Fibroblast of lung (primary cell): Measurements from ENCODE around the gene NFATC2. TPM values are rescaled to one million over a fixed set of nuclear protein-coding genes. Genes with fewer than 3 reads are reported as not detected.

ENCODE experiments used
- DNase-seq, 2 donors: peaks; one replicate each; pipeline versions ENCODE4 v3.0.0 to v3.0.0-alpha.2; 2010; ENCODE audit warnings: low read depth in 2 of 2
- H2AFZ ChIP-seq: 2 replicates; pipeline ENCODE4 v1.5.1; 2012; ENCODE audit warnings: low read length, control low read depth, inconsistent platforms
- H3K27ac ChIP-seq: 2 replicates; pipeline ENCODE4 v1.5.1; 2011; ENCODE audit warnings: low read length, control low read depth; ENCODE audit not compliant: insufficient read depth
- H3K27me3 ChIP-seq: 2 replicates; pipeline ENCODE4 v1.5.1; 2011; ENCODE audit warnings: mild to moderate bottlenecking, low read length; ENCODE audit not compliant: control insufficient read depth, insufficient read depth
- H3K36me3 ChIP-seq: 2 replicates; pipeline ENCODE4 v1.5.1; 2011; ENCODE audit warnings: low read length; ENCODE audit not compliant: control insufficient read depth, insufficient read depth
- H3K4me1 ChIP-seq: 2 replicates; pipeline ENCODE4 v1.5.1; 2011; ENCODE audit warnings: low read length; ENCODE audit not compliant: control insufficient read depth, insufficient read depth; ENCODE audit errors: extremely low read depth
- H3K4me2 ChIP-seq: 2 replicates; pipeline ENCODE4 v1.5.1; 2011; ENCODE audit warnings: low read length, control low read depth; ENCODE audit not compliant: insufficient read depth; ENCODE audit errors: extremely low read depth
- H3K4me3 ChIP-seq, 4 experiments: fragments of 200-600 bp in 1 of 4; sonication (generic) in 1 of 4; replicated peaks in 1 of 4; 2 replicates each; pipeline ENCODE4 v1.5.1; 2011 to 2016; ENCODE audit warnings: low read length in 4 of 4, low read depth in 3 of 4, mild to moderate bottlenecking in 3 of 4, control low read depth in 2 of 4, inconsistent platforms in 1 of 4, mixed read lengths in 1 of 4; ENCODE audit not compliant: insufficient read depth in 1 of 4; ENCODE audit errors: control extremely low read depth in 1 of 4
- H3K79me2 ChIP-seq: 2 replicates; pipeline ENCODE4 v1.5.1; 2012; ENCODE audit warnings: mild to moderate bottlenecking, low read length, inconsistent platforms; ENCODE audit not compliant: control insufficient read depth, insufficient read depth
- H3K9ac ChIP-seq: 2 replicates; pipeline ENCODE4 v1.5.1; 2011; ENCODE audit warnings: mild to moderate bottlenecking, low read length, control low read depth; ENCODE audit not compliant: insufficient read depth
- H3K9me3 ChIP-seq: 2 replicates; pipeline ENCODE4 v1.5.1; 2012; ENCODE audit warnings: low read depth, low read length; ENCODE audit not compliant: control insufficient read depth, insufficient read depth
- H4K20me1 ChIP-seq: 2 replicates; pipeline ENCODE4 v1.5.1; 2011; ENCODE audit warnings: low read length; ENCODE audit not compliant: control insufficient read depth, insufficient read depth; ENCODE audit errors: extremely low read depth
- CTCF ChIP-seq, 2 donors: IDR thresholded peaks in 1 of 2; conservative IDR thresholded peaks in 1 of 2; 1 replicate in 1 of 2; 2 replicates in 1 of 2; pipeline ENCODE4 v1.5.1; 2011 to 2012; ENCODE audit warnings: low read length in 2 of 2, control low read depth in 1 of 2, inconsistent platforms in 1 of 2, low read depth in 1 of 2, mild to moderate bottlenecking in 1 of 2
- EZH2 ChIP-seq: IDR thresholded peaks from 2 replicates; pipeline ENCODE4 v1.5.1; 2012; ENCODE audit warnings: low read length, control low read depth, mild to moderate bottlenecking; ENCODE audit errors: missing control alignments
- polyA plus RNA-seq, 2 donors: library from polyadenylated mRNA; depleted of rRNA in 1 of 2; stranded (reverse) in 1 of 2; unstranded in 1 of 2; fragments of >200 nt; gene quantifications; 2 replicates each; pipeline ENCODE4 v1.2.1, GENCODE V29; 2011 to 2012; ENCODE audit warnings: missing spikeins in 1 of 2
- total RNA-seq: library from RNA; depleted of rRNA; stranded (reverse); fragments of >200 nt; gene quantifications from 2 replicates; pipeline ENCODE4 v1.2.1, GENCODE V29; 2014

Gene NFATC2
- total and polyA plus RNA-seq, 2 donors (not counting 1 experiment from before 2014, with no cell fraction given), result 0.50 to 1.2 TPM

- Histone ChIP-seq H2AFZ (no peak overlapping the region), H3K36me3 (no peaks in the 10 kb centered on the region), H4K20me1 (no peaks in the 10 kb centered on the region), H3K79me2 (no peaks in the 10 kb centered on the region), H3K9ac (no peak overlapping the region), H3K27ac (no peak overlapping the region), H3K4me3 (no peak overlapping the region), H3K27me3 (no peaks in the 10 kb centered on the region), H3K4me2 (no peak overlapping the region), H3K4me1 (peaks cover 5% of the 10 kb centered on the region), H3K9me3 (no peaks in the 10 kb centered on the region)
- peak in 1 of 2 donors; percentile 72 for DNase-seq
- TF ChIP-seq EZH2 (no peak), CTCF (conservative IDR thresholded peaks at IDR 0.05 in 1 of 2, IDR thresholded peaks at IDR 0.05 in 1 of 2; ENCODE audit: low read depth in 1 of 2, low read length in 2 of 2) (no peak)
These were observed 202.6 kb downstream of the NFATC2 start for GRCh38 chr20:51339721-51340450.

DNA sequence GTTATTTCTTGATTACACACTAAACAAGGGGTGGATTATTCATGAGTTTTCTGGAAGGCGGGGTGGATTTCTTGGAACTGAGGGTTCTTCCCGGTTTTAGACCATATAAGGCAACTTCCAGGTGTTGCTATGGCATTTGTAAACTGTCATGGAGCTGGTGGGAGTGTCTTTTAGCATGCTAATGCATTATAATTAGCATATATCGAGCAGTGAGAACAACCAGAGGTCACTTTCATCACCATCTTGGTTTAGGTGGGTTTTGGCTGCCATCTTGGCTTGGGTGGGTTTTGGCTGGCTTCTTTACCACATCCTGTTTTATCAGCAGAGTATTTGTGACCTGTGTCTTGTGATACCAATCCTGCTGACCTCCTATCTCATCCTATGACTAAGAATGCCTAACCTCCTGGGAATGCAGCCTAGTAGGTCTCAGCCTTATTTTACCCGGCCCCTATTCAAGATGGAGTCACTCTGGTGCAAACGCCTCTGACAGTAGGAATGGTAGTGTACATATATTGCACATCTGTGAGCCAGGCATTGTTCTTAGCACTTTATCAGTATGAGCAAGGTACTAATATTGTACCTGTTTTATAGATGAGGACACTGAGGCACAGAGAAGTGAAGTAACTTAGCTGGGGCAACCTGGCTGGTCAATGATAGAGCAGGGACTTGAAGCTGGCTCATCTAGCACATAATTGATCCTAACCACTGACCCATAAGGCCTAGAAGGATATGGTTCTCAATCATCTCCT is 203.7 kb downstream of the NFATC2 start:
- Histone ChIP-seq H2AFZ (no peak overlapping the region), H3K4me2 (no peak overlapping the region), H3K9ac (no peak overlapping the region), H4K20me1 (no peaks in the 10 kb centered on the region), H3K36me3 (no peaks in the 10 kb centered on the region), H3K4me3 (no peak overlapping the region), H3K79me2 (no peaks in the 10 kb centered on the region), H3K4me1 (peaks cover 6% of the 10 kb centered on the region), H3K27ac (no peak overlapping the region), H3K9me3 (no peaks in the 10 kb centered on the region), H3K27me3 (no peaks in the 10 kb centered on the region)
- peak; percentile 72 to 90 for DNase-seq
- TF ChIP-seq CTCF (conservative IDR thresholded peaks at IDR 0.05 in 1 of 2, IDR thresholded peaks at IDR 0.05 in 1 of 2; ENCODE audit: low read depth in 1 of 2, low read length in 2 of 2) (no peak), EZH2 (no peak)

DNA sequence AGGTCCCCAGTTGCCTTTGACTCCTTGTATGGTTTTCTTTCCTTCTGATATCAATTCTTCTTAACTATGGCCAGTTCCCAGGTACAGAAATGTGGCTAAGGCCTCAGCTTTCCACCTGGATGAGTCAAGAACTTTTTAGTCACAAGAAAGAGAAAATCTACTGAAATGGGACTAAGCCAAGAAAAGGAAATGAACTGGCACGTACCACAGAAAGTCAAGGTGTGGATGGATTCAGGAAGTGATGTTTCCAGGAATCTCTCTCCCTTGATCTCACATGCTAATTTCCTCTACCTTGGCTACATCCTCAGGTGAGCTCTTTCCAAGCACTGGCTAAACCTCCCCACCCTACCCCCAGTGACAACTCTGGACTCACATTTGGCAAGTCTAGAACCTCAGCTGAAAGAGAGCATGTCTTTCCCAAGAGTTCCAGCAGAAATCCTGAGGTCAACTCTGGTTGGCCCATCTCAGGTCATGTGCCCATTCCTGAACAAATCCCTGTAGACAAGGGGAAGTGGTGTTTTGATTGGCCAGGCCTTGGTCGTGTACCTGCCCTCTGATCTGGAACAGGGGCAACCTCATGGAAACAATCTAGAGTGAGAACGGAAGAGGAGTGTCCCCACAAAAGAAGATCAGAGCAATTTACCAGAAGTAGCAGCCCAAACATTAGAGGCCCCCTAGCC is 205.3 kb downstream of the NFATC2 start:
- Histone ChIP-seq H3K36me3 (no peaks in the 10 kb centered on the region), H3K9ac (no peak overlapping the region), H3K9me3 (no peaks in the 10 kb centered on the region), H3K4me3 (no peak overlapping the region), H3K27ac (no peak overlapping the region), H3K4me1 (peaks cover 6% of the 10 kb centered on the region), H3K27me3 (no peaks in the 10 kb centered on the region), H3K4me2 (no peak overlapping the region), H4K20me1 (no peaks in the 10 kb centered on the region), H3K79me2 (no peaks in the 10 kb centered on the region), H2AFZ (no peak overlapping the region)
- no peak for DNase-seq
- TF ChIP-seq EZH2, result no peak
- no peak for TF ChIP-seq CTCF (conservative IDR thresholded peaks at IDR 0.05 in 1 of 2, IDR thresholded peaks at IDR 0.05 in 1 of 2; ENCODE audit: low read depth in 1 of 2, low read length in 2 of 2)
